GM12801 (cell line): ENCODE data around the gene RRP12.

Experiments used
- CTCF ChIP-seq: IDR thresholded peaks from one replicate; pipeline ENCODE4 v1.5.1; 2011; ENCODE audit warnings: control low read depth; ENCODE audit not compliant: insufficient read length; ENCODE audit errors: extremely low read depth

RRP12 gene

DNA sequence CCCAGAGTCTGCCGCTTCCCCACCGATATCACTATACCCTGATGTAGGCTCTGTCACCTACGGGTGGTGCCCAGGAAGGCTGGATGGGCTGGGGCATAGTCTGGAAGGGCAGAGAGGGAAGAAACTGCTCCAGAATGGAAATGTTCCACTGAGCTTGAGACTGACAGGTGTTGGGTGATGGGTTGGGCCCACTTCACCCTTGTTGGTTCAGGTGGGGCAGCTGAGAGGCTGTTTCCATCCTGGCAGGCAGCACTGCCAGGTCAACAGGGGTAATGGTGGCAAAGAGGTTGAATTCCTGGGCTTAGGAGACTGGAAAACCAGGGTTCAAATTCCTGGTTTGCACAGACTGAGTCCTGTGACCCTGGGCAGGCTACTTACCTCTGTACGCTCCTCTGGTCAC, 38.1 kb downstream of the RRP12 start:
- TF ChIP-seq CTCF, result no peak

DNA sequence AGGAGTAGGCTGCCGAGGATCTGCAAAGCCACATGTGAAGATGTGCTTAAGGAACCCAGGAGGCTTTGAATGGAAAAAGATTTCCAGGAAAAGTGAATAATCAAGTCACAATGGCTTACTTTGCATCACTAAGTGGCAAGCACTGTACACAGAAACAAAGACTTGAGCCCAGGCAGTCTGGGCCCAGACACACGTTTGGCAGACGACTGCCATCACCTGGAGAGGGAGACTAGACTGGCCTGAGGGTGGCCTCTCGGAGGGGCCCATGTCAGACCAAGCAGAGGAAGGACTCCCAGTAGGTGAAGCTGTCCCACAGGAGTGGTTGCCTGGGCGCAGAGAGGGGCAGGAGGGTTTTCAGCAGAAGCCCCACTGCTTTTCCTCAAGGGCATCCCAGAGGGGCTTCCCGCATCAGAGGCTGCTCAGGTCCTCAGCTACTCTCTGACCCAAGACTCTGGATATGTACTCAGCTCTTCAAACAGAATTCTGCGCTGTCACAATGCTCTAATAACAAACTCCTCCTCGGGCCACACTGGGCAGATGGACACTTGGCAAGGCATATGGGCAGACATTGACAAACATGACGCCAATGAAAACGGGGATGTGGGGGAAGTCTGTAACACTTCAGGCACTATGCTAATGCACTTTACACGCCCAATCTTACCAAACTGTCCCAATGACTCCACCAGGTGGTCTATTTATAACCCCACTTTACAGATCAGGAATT, 38.7 kb downstream of the RRP12 start:
- TF ChIP-seq CTCF, result no peak

DNA sequence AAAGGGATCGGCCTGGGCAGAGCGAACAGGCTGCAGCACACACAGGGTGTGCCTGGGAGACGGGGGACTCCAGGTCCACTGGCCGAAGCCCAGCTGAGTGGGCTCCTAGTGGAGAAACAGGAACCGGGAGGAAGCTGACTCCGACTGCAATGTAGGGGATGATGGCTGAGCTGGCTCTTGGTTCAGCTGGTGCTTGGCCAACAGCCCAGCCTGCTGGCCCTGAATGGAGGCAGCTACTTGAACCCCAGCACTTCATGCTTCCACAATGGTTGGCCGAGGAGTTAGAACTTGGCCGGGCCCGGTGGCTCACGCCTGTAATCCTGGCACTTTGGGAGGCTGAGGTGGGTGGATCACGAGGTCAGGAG, 39.6 kb downstream of the RRP12 start:
- TF ChIP-seq CTCF, result no peak

DNA sequence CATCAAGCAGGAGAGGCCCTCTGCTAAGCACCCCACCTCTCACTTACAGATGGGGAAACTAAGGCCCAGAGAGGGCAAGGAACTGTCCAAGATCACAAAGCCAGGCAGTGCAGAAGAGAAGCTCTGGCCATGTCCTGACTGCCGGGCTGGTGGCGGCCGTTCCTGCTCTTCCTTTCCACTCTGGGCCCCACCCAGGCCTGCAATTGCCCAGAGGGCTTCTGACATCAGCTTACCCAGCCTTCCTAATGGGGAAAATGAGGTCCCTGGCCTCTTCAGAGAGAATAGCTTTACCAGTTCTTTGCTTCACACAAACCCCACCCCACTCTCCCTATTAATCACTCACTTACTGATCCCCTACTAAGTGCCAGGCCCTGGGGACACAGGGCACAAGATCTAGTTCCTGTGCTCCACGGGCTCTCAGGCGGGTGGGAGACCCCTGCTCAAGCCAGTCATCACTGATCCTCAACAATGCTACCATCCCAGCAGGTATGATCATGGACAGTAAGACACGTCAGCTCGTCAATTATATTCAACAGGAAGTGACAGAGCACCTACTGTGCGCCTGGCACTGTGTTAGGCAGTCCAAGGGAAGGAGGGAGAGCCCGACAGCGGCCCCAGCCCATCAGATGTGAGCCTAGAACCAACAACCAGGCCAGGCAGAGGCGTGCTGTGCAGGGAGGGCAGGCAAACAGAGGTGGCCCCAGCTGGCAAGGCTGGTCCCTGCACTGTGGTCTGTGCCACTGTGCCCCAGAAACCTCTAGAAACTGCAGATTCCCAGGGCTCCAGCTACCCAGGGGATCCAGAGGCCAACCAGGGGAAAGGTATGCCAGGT, 40.2 kb downstream of the RRP12 start:
- no peak for TF ChIP-seq CTCF

DNA sequence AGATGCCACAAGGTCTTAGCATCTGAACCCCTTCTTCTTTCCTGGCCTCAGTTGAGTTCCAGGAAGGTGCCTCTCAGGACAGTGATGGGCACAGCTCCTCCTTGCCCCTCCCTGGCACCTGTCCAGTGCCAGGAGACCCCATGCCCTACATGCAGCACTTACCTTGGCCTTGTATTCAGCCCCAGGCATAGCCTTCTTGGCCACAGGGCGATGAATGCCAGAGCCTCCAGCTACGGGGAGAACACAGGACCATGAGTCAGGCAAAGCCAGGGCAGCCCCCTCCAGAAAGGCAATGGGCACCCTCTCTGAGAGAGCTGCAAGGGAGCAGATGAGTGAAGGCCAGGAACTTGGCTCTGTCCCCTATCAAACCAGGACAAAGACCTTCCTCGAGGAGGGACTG, 42.4 kb downstream of the RRP12 start:
- no peak for TF ChIP-seq CTCF

- TF ChIP-seq CTCF, result no peak
These were observed 42.8 kb downstream of the RRP12 start for GRCh38 chr10:97358349-97358748.

DNA sequence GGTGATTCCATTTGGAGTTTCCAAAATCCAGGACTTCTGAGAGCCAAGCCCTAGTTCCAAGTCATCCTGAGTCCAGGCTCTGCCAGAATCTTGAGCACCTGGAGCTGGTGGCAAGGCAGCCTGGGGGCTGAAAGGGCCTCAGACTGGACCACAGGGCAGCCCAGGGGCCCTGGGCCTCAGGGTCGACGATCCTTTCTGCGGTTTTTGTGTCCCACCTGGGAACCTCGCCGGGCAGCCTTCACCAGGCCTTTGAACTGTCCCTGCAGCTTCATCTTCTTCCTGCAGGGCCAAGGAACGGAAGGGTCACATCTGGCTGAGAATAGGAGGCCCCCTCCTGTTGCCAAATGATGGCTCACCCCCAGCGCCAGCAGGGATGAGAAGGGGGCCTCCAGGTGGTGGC, 44.2 kb downstream of the RRP12 start:
- TF ChIP-seq CTCF, result no peak
